Stimulated activated CD4-positive, alpha-beta T cell treated with anti-CD3 and anti-CD28 coated beads, Interleukin-12 subunit alpha, Interleukin-12 subunit beta, amount 100 ng/mL, for 48 hours (primary cell): Measurements from ENCODE around the gene PATL2.
A peak's percentile ranks its signal among the peaks of the same experiment; 100 is the strongest.
"Not testable (repeated sequence)": the region's sequence is repeated elsewhere in the genome, so short reads cannot be mapped to it uniquely, and the experiment has no call there.

Source experiments
- DNase-seq, 3 donors: peaks; one replicate each; pipeline ENCODE4 v3.0.0-alpha.2; 2020; ENCODE audit warnings: low read depth in 2 of 3, low spot score in 1 of 3

PATL2 gene

GRCh38 chr15:44692659-44693058 lies 18.5 kb downstream of the PATL2 start:
- DNase-seq = no peak

GRCh38 chr15:44690245-44690644 lies 20.9 kb downstream of the PATL2 start:
- not testable (repeated sequence) for DNase-seq

GRCh38 chr15:44689318-44689717 lies 21.8 kb downstream of the PATL2 start:
- DNase-seq = not testable (repeated sequence)

- peak; percentile 63 to 70 (median 65) for DNase-seq
Measured at GRCh38 chr15:44682809-44683682, 28.1 kb downstream of the PATL2 start.

GRCh38 chr15:44682211-44682610 lies 28.9 kb downstream of the PATL2 start:
- DNase-seq = no peak

- DNase-seq = peak in 1 of 3 donors; percentile 25
Measured at GRCh38 chr15:44676676-44677075, 34.4 kb downstream of the PATL2 start.

- no peak for DNase-seq
Measured at GRCh38 chr15:44675911-44676310, 35.2 kb downstream of the PATL2 start.

- no peak for DNase-seq
Measured at GRCh38 chr15:44673639-44674038, 37.5 kb downstream of the PATL2 start.

GRCh38 chr15:44670087-44670950 lies 40.8 kb downstream of the PATL2 start:
- DNase-seq = no peak

GRCh38 chr15:44668921-44669320 lies 42.2 kb downstream of the PATL2 start:
- no peak for DNase-seq

GRCh38 chr15:44667039-44667360 lies 44.1 kb downstream of the PATL2 start:
- no peak for DNase-seq

- DNase-seq = no peak
Measured at GRCh38 chr15:44666210-44667038, 44.7 kb downstream of the PATL2 start.

GRCh38 chr15:44663410-44664308 lies 47.5 kb downstream of the PATL2 start, which contains the start of gene SPG11:
Gene SPG11 (minus strand): TSS chr15:44663662. CDS start chr15:44663647, 15 bp downstream.
- peak; percentile 95 to 99 (median 98) for DNase-seq

GRCh38 chr15:44662478-44663409 lies 48.4 kb downstream of the PATL2 start:
- DNase-seq = peak in 2 of 3 donors; percentile 72 to 76

GRCh38 chr15:44661576-44661975 lies 49.5 kb downstream of the PATL2 start:
- no peak for DNase-seq

GRCh38 chr15:44659056-44659455 lies 52.1 kb downstream of the PATL2 start:
- no peak for DNase-seq

- DNase-seq = no peak
Measured at GRCh38 chr15:44657378-44657777, 53.7 kb downstream of the PATL2 start.

GRCh38 chr15:44656913-44657312 lies 54.2 kb downstream of the PATL2 start:
- DNase-seq = no peak

- DNase-seq = no peak
Measured at GRCh38 chr15:44656298-44656697, 54.8 kb downstream of the PATL2 start.
